NCI-H345 treated with DMSO at 0.1 percent for 48 hours (cell line): ENCODE data around the gene C1orf198.
A peak's percentile ranks its signal among the peaks of the same experiment; 100 is the strongest.

Source experiments
- DNase-seq: peaks from one replicate; lab custom pipeline; 2025; ENCODE audit not compliant: unreplicated experiment; lab: John Stamatoyannopoulos, UW

The C1orf198 gene

GRCh38 chr1:230867903-230868735 is at the start of gene C1orf198:
C1orf198 (minus strand) TSS chr1:230868521; CDS start chr1:230868512, 9 bp downstream.
- DNase-seq = peak; percentile 55

- peak; percentile 54 for DNase-seq
Observed at GRCh38 chr1:230917284-230918135, 49.2 kb upstream of the C1orf198 start.

GRCh38 chr1:230916587-230917283 is 48.4 kb upstream of the C1orf198 start:
- no peak for DNase-seq

- no peak for DNase-seq
Observed at GRCh38 chr1:230915078-230915477, 46.8 kb upstream of the C1orf198 start.

GRCh38 chr1:230913496-230913895 is 45.2 kb upstream of the C1orf198 start:
- DNase-seq = no peak

- DNase-seq = no peak
Observed at GRCh38 chr1:230910755-230911117, 42.4 kb upstream of the C1orf198 start.

GRCh38 chr1:230909974-230910754 is 41.8 kb upstream of the C1orf198 start:
- DNase-seq = no peak

GRCh38 chr1:230907472-230908205 is 39.3 kb upstream of the C1orf198 start:
- no peak for DNase-seq

- no peak for DNase-seq
Observed at GRCh38 chr1:230906226-230906625, 37.9 kb upstream of the C1orf198 start.

GRCh38 chr1:230905733-230906132 is 37.4 kb upstream of the C1orf198 start:
- no peak for DNase-seq

GRCh38 chr1:230902349-230902923 is 34.1 kb upstream of the C1orf198 start:
- DNase-seq = no peak

- DNase-seq = no peak
Observed at GRCh38 chr1:230901671-230902070, 33.4 kb upstream of the C1orf198 start.

GRCh38 chr1:230900984-230901383 is 32.7 kb upstream of the C1orf198 start:
- no peak for DNase-seq

GRCh38 chr1:230899841-230900251 is 31.5 kb upstream of the C1orf198 start:
- DNase-seq = no peak

- DNase-seq = no peak
Observed at GRCh38 chr1:230898748-230899147, 30.4 kb upstream of the C1orf198 start.

GRCh38 chr1:230898144-230898543 is 29.8 kb upstream of the C1orf198 start:
- DNase-seq = no peak

- DNase-seq = no peak
Observed at GRCh38 chr1:230896779-230897178, 28.5 kb upstream of the C1orf198 start.

- DNase-seq = no peak
Observed at GRCh38 chr1:230895452-230895851, 27.1 kb upstream of the C1orf198 start.

- no peak for DNase-seq
Observed at GRCh38 chr1:230894664-230895063, 26.3 kb upstream of the C1orf198 start.

- DNase-seq = no peak
Observed at GRCh38 chr1:230894032-230894431, 25.7 kb upstream of the C1orf198 start.
